Pancreas (tissue), 10 donors: ENCODE results near the gene SYAP1. TPM values are rescaled to one million over a fixed set of nuclear protein-coding genes. Genes with fewer than 3 reads are reported as not detected.
A peak's percentile ranks its signal among the peaks of the same experiment; 100 is the strongest.

ENCODE experiments used
- ATAC-seq, 4 donors: fragments of 200-7000 bp; cut with Tn5 transposase; one replicate each; pipeline versions ENCODE4 v1.8.0 to v1.9.1; 2020; ENCODE audit warnings: mild to moderate bottlenecking in 4 of 4, moderate library complexity in 4 of 4
- DNase-seq, 6 donors: peaks; one replicate each; pipeline ENCODE4 v3.0.0-alpha.2; 2020
- FAIRE-seq: peaks from 2 replicates; lab custom pipeline; 2012; peaks lifted over from hg19 to GRCh38; lab: Jason Lieb, UNC
- H3K27ac ChIP-seq, 4 donors: fragments of 200-600 bp; sonication (generic); 1 replicate in 3 of 4; 2 replicates in 1 of 4; pipeline versions ENCODE4 v1.5.0 to v1.8.0; 2020
- H3K27me3 ChIP-seq, 4 donors: fragments of 200-600 bp; one replicate each; pipeline ENCODE4 v1.8.0; 2021
- H3K36me3 ChIP-seq, 3 donors: fragments of 200-600 bp; sonication (generic) in 1 of 3; one replicate each; pipeline versions ENCODE4 v1.5.0 to v1.8.0; 2020 to 2021
- H3K4me1 ChIP-seq, 3 donors: fragments of 200-600 bp; one replicate each; pipeline ENCODE4 v1.8.0; 2021
- H3K4me3 ChIP-seq, 4 donors: fragments of 200-600 bp; sonication (generic) in 2 of 4; one replicate each; pipeline versions ENCODE4 v1.5.0 to v1.8.0; 2020 to 2021
- H3K9me3 ChIP-seq, 4 donors: fragments of 200-600 bp; one replicate each; pipeline ENCODE4 v1.8.0; 2021
- WGBS, 2 donors: extraction: QIAGEN DNeasy Blood & Tissue Kit; methylation state at CpG; one replicate each; pipeline ENCODE4 v1.1.7; 2013; 5-methylcytosine and 5-hydroxymethylcytosine counted together
- intact Hi-C, 3 donors: fragments of 100-400 bp; cut with DNase I; formaldehyde crosslinking; loops; one replicate each; pipeline versions ENCODE4 v1.11.1 to v1.14.2; 2022
- polyA plus RNA-seq, 2 donors: library from polyadenylated mRNA; stranded (reverse); fragments of 200-250 nt; gene quantifications; one replicate each; pipeline ENCODE4 v1.2.3, GENCODE V29; 2013
- total RNA-seq, 6 donors: library from RNA; stranded (reverse); fragmentation: NEBNext Ultra II Directional in 4 of 6; extraction: Animal tissue kit (Norgen Biotek cat#: 25700) in 4 of 6; gene quantifications; one replicate each; pipeline versions ENCODE4 v1.2.1 to v1.2.4, GENCODE V29; 2021 to 2023
- TF ChIP-seq, protein P1 (sequence below), 4 donors: fragments of 200-600 bp; sonication (generic) in 3 of 4; IDR thresholded peaks; one replicate each; pipeline versions ENCODE4 v1.5.0 to v1.8.0; 2021; ENCODE audit warnings: antibody characterized with exemption in 4 of 4
- donor health status: healthy with polysubstance abuse.
- donor health status: DM: no; HTN: no; CAD: no; lungs with moderate emphysema.
- donor health status: DM: no; HTN: no; CAD: no.
- donor health status: control.
- donor health status: control.
- donor health status: Bipolar disorder and iron deficiency.
- donor health status: DM: yes; HTN: yes; CAD: no.
- donor health status: DM: no; HTN: no; CAD: no.
- donor health status: DM: no; HTN: no; CAD: no.
- donor health status: DM: yes; HTN: yes; CAD: no.

SYAP1 gene
- total and polyA plus RNA-seq, 8 donors = 6.4 to 21.5 (median 12.7) TPM

DNA sequence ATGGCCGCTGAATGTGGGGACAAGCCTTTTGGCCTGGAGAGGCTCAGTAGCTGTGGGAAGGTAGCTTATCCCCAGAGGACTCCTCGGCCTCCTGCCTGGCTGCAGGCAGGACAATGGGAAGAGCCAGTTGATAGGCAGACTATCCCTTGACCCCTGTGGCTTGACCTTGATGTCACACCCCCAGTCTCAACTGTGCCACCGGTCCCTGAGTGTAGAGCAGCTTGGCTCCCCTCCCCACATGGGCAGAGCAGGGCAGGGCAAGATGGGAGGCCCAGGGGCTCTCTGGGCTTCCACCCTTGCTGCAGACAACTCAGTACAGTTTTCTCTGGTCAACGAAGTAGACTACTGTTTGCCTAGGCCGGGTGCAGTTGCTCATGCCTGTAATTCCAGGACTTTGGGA lies 25.7 kb downstream of the SYAP1 start:
- no peak overlapping the region for H3K4me3 ChIP-seq
- DNase-seq = no peak
- peaks cover 3 to 62% (median 6%) of the 10 kb centered on the region in 3 donors for H3K36me3 ChIP-seq
- ATAC-seq = no peak
- H3K9me3 ChIP-seq = no peaks in the 10 kb centered on the region
- H3K27me3 ChIP-seq = no peaks in the 10 kb centered on the region
- FAIRE-seq = no peak
- no peaks in the 10 kb centered on the region for H3K4me1 ChIP-seq
- TF ChIP-seq, protein P1, sequence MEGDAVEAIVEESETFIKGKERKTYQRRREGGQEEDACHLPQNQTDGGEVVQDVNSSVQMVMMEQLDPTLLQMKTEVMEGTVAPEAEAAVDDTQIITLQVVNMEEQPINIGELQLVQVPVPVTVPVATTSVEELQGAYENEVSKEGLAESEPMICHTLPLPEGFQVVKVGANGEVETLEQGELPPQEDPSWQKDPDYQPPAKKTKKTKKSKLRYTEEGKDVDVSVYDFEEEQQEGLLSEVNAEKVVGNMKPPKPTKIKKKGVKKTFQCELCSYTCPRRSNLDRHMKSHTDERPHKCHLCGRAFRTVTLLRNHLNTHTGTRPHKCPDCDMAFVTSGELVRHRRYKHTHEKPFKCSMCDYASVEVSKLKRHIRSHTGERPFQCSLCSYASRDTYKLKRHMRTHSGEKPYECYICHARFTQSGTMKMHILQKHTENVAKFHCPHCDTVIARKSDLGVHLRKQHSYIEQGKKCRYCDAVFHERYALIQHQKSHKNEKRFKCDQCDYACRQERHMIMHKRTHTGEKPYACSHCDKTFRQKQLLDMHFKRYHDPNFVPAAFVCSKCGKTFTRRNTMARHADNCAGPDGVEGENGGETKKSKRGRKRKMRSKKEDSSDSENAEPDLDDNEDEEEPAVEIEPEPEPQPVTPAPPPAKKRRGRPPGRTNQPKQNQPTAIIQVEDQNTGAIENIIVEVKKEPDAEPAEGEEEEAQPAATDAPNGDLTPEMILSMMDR (IDR thresholded peaks at IDR 0.05) = no peak
- H3K27ac ChIP-seq = no peak overlapping the region
- 78 to 90% methylated on average over 5 of the region's 5 CpGs for WGBS, 2 donors
- intact Hi-C loops = no loop called here

DNA sequence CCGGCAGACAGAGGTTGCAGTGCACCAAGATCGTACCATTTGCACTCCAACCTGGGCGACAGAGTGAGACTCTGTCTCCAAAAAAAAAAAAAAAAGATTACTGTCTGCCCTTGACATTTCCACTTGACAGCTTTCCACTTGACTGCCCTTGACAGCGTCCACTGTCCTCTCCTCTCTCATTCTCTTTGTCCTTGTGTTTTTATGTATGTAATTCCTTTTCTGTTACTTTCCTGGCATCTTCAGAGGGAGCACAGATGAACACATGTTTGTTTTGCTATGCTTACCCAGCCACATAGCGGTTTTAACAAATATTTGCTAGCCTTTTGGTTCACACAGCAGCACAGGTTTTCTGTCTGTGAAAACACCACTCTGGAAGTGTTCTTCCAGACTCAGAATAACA lies 26.2 kb downstream of the SYAP1 start:
- peaks cover 3 to 67% (median 6%) of the 10 kb centered on the region in 3 donors for H3K36me3 ChIP-seq

DNA sequence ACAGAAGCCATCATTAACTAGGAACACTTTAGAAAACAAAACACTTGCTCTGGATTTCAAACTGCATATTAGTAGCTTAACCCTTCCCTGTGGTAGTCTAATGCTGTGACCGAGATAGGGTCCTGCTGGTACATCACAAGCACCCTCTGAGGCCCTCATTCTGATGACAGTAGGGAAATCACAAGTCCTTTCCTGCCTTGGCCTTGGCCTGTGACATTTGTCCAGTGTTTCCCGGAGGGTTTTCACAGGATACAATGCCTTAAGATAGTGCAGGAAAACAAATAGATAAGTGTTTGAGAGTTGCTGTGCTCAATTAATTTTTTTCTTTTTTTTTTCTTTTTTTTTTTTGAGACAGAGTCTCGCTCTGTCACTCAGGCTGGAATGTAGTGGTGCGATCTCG lies 29.0 kb downstream of the SYAP1 start:
- H3K36me3 ChIP-seq = peaks cover 3 to 47% (median 6%) of the 10 kb centered on the region in 3 donors
- ATAC-seq = no peak
- TF ChIP-seq, protein P1 (IDR thresholded peaks at IDR 0.05) = no peak
- H3K4me3 ChIP-seq = no peak overlapping the region
- H3K27me3 ChIP-seq = no peaks in the 10 kb centered on the region
- no peak for FAIRE-seq
- DNase-seq = no peak
- no peaks in the 10 kb centered on the region for H3K4me1 ChIP-seq
- no peak overlapping the region for H3K27ac ChIP-seq
- no peaks in the 10 kb centered on the region for H3K9me3 ChIP-seq
- WGBS, 2 donors = 85 to 91% methylated on average over 5 of the region's 5 CpGs
- intact Hi-C loops = no loop called here

More for the DNA sequence above, 26.2 kb downstream of the SYAP1 start:
- Histone ChIP-seq H3K4me1 (no peaks in the 10 kb centered on the region), H3K9me3 (no peaks in the 10 kb centered on the region), H3K4me3 (no peak overlapping the region), H3K27me3 (no peaks in the 10 kb centered on the region), H3K27ac (no peak overlapping the region)
- WGBS, 2 donors = 65 to 81% methylated on average over 5 of the region's 5 CpGs
- FAIRE-seq (no peak), ATAC-seq (peak in 2 of 4 donors; percentile 38), DNase-seq (no peak)
- TF ChIP-seq, protein P1 (IDR thresholded peaks at IDR 0.05) = no peak
- intact Hi-C loops = no loop called here

DNA sequence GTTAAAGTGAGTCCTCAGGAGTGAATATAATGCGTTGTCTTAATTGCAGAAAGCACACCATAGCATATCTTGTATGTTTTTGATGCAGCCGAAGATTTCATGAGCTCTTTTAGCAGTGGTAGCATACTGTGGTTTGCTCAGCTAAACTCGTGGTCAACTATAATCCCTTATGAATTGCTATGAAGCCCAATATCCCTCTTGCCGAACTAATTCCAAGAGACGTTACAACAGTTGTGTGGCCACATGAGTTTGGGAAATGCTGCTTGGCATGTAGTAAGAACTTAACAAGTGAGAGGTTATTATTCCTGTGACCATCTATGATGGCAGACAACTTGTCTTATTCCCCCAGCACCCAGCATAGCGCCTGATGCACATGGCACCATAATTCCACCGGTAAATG lies 30.7 kb downstream of the SYAP1 start:
- WGBS, 2 donors = 96 to 98% methylated on average over 7 of the region's 7 CpGs
- no peak for ATAC-seq
- Histone ChIP-seq H3K27ac (no peak overlapping the region), H3K4me3 (no peak overlapping the region), H3K36me3 (peaks cover 0 to 38% (median 4%) of the 10 kb centered on the region in 3 donors), H3K9me3 (no peaks in the 10 kb centered on the region), H3K27me3 (no peaks in the 10 kb centered on the region), H3K4me1 (no peaks in the 10 kb centered on the region)
- no peak for DNase-seq
- TF ChIP-seq, protein P1 (IDR thresholded peaks at IDR 0.05) = no peak
- FAIRE-seq = no peak
- intact Hi-C loops = no loop called here

DNA sequence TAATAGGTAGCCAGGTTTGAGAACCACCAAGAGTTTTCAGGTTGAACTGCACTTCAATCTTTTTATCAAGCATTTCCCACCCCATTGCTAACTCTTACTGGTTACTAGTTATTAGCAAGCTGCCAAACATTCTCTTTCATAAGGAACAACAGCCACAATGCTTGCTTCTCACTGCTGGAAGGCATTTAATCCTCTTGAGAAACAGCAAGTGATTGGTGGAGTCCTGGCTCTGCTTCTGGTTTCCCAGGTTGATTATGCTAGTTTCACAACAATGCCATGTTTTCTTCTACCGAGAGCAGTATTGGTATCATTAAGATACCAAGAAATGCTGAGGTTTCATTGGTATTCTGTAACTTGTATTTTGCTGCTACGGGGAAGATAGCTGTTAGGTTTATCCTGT lies 34.6 kb downstream of the SYAP1 start:
- no peak for FAIRE-seq
- TF ChIP-seq, protein P1 (IDR thresholded peaks at IDR 0.05) = no peak
- no peak overlapping the region for H3K27ac ChIP-seq
- ATAC-seq = no peak
- WGBS, 2 donors = 95 to 97% methylated on average over 2 of the region's 2 CpGs
- H3K27me3 ChIP-seq = no peaks in the 10 kb centered on the region
- DNase-seq = no peak
- H3K4me3 ChIP-seq = no peak overlapping the region
- no peaks in the 10 kb centered on the region for H3K4me1 ChIP-seq
- peaks cover 0 to 34% (median 4%) of the 10 kb centered on the region in 3 donors for H3K36me3 ChIP-seq
- intact Hi-C loops = no loop called here
- H3K9me3 ChIP-seq = no peaks in the 10 kb centered on the region
